IPS-11a (cell line): ENCODE data around the gene ANKDD1B.

Experiments
- H3K4me3 ChIP-seq: one replicate; pipeline ENCODE4 v1.5.1; 2013; ENCODE audit warnings: low read depth, low read length, control low read depth

ANKDD1B gene

GRCh38 chr5:75616371-75616881 is 5.2 kb downstream of the ANKDD1B start:
- no peak overlapping the region for H3K4me3 ChIP-seq

- no peak overlapping the region for H3K4me3 ChIP-seq
Measured at GRCh38 chr5:75616971-75617621, 5.8 kb downstream of the ANKDD1B start.

GRCh38 chr5:75617736-75618352 is 6.6 kb downstream of the ANKDD1B start:
- H3K4me3 ChIP-seq, result no peak overlapping the region

- H3K4me3 ChIP-seq, result no peak overlapping the region
Measured at GRCh38 chr5:75620184-75620959, 9.1 kb downstream of the ANKDD1B start.

GRCh38 chr5:75622564-75622963 is 11.3 kb downstream of the ANKDD1B start:
- H3K4me3 ChIP-seq, result no peak overlapping the region

GRCh38 chr5:75623846-75624245 is 12.6 kb downstream of the ANKDD1B start:
- no peak overlapping the region for H3K4me3 ChIP-seq

GRCh38 chr5:75626959-75627358 is 15.7 kb downstream of the ANKDD1B start:
- no peak overlapping the region for H3K4me3 ChIP-seq

- no peak overlapping the region for H3K4me3 ChIP-seq
Measured at GRCh38 chr5:75627801-75628200, 16.5 kb downstream of the ANKDD1B start.

- no peak overlapping the region for H3K4me3 ChIP-seq
Measured at GRCh38 chr5:75630875-75631274, 19.6 kb downstream of the ANKDD1B start.

- no peak overlapping the region for H3K4me3 ChIP-seq
Measured at GRCh38 chr5:75632321-75632720, 21.1 kb downstream of the ANKDD1B start.

GRCh38 chr5:75637949-75638348 is 26.7 kb downstream of the ANKDD1B start:
- no peak overlapping the region for H3K4me3 ChIP-seq

GRCh38 chr5:75639535-75640311 is 28.5 kb downstream of the ANKDD1B start:
- H3K4me3 ChIP-seq, result no peak overlapping the region

GRCh38 chr5:75640395-75640794 is 29.1 kb downstream of the ANKDD1B start:
- no peak overlapping the region for H3K4me3 ChIP-seq

GRCh38 chr5:75640826-75641225 is 29.6 kb downstream of the ANKDD1B start:
- H3K4me3 ChIP-seq, result no peak overlapping the region

- H3K4me3 ChIP-seq, result no peak overlapping the region
Measured at GRCh38 chr5:75648712-75649111, 37.5 kb downstream of the ANKDD1B start.

- no peak overlapping the region for H3K4me3 ChIP-seq
Measured at GRCh38 chr5:75651575-75652238, 40.5 kb downstream of the ANKDD1B start.

GRCh38 chr5:75653521-75653920 is 42.3 kb downstream of the ANKDD1B start:
- H3K4me3 ChIP-seq, result no peak overlapping the region

GRCh38 chr5:75654693-75655295 is 43.5 kb downstream of the ANKDD1B start:
- no peak overlapping the region for H3K4me3 ChIP-seq

- H3K4me3 ChIP-seq, result no peak overlapping the region
Measured at GRCh38 chr5:75656311-75657003, 45.2 kb downstream of the ANKDD1B start.
